ENCODE data around the gene BLOC1S1.
"Not testable (repeated sequence)": the region's sequence is repeated elsewhere in the genome, so short reads cannot be mapped to it uniquely, and the experiment has no call there.

Gene BLOC1S1

GRCh38 chr12:55746174-55746912, 30.5 kb downstream of the BLOC1S1 start:
- DNase-seq, result no peak

GRCh38 chr12:55746913-55747231, 31.0 kb downstream of the BLOC1S1 start:
- no peak for DNase-seq

GRCh38 chr12:55748230-55748993, 32.6 kb downstream of the BLOC1S1 start:
- DNase-seq, result no peak

- DNase-seq, result no peak
Measured at GRCh38 chr12:55755246-55755645, 39.4 kb downstream of the BLOC1S1 start.

GRCh38 chr12:55757701-55758100, 41.9 kb downstream of the BLOC1S1 start:
- no peak for DNase-seq

GRCh38 chr12:55758575-55758974, 42.7 kb downstream of the BLOC1S1 start:
- not testable (repeated sequence) for DNase-seq

GRCh38 chr12:55760663-55761062, 44.8 kb downstream of the BLOC1S1 start:
- DNase-seq, result no peak

- no peak for DNase-seq
Measured at GRCh38 chr12:55762646-55763045, 46.8 kb downstream of the BLOC1S1 start.

- no peak for DNase-seq
Measured at GRCh38 chr12:55765736-55766290, 50.0 kb downstream of the BLOC1S1 start.

GRCh38 chr12:55767156-55767555, 51.3 kb downstream of the BLOC1S1 start:
- no peak for DNase-seq
